ENCODE results near the gene PCSK4.

DNA sequence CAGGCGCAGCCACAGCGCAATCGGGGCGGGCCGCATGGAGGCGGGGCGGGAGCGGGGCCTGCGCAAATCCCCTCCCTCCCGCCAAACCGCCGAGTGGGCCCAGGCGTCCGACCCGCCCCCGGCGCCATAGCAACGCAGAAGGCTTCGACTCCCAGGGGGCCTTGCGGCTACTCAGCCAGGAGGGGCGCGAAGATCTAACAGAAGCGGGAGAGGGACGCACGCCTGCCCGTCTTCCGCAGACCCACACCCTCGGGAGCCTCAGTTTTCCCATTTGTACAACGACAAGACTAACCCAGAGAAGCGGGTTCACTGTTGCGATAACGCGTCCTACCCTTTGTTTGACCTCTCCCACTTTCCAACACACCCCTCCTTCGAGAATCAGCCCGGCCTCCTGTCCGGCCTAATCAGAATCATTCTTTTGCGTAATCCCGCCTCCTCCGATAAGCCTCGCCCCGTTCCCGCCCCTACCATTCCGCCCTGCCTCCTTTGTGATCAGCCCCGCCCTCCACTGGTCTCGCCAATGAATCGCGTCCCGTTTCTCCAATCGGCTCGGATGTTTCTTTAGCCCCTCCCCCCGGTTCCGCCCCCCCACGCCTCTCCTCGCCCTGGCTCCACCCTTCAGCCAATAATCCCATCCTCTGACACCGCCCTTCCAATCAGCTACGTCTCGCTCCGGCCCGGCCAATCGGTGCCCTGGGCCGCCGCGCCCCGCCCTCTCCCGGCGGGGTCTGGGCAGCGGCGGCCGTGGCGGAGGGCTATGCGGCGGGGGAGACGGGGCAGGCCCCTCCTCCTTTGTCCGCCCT lies at the start of gene PCSK4:
- TF ChIP-seq, protein P1, sequence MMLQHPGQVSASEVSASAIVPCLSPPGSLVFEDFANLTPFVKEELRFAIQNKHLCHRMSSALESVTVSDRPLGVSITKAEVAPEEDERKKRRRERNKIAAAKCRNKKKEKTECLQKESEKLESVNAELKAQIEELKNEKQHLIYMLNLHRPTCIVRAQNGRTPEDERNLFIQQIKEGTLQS (IDR thresholded peaks at IDR 0.05) = no peak
- no peak for TF ChIP-seq ZNF274 (IDR thresholded peaks at IDR 0.05; ENCODE audit: low read depth, low read length)
- peak; percentile 40 for TF ChIP-seq POLR2A (IDR thresholded peaks at IDR 0.05; ENCODE audit: borderline replicate concordance, extremely low read depth, insufficient read depth, insufficient read length)
- TF ChIP-seq, protein P2, sequence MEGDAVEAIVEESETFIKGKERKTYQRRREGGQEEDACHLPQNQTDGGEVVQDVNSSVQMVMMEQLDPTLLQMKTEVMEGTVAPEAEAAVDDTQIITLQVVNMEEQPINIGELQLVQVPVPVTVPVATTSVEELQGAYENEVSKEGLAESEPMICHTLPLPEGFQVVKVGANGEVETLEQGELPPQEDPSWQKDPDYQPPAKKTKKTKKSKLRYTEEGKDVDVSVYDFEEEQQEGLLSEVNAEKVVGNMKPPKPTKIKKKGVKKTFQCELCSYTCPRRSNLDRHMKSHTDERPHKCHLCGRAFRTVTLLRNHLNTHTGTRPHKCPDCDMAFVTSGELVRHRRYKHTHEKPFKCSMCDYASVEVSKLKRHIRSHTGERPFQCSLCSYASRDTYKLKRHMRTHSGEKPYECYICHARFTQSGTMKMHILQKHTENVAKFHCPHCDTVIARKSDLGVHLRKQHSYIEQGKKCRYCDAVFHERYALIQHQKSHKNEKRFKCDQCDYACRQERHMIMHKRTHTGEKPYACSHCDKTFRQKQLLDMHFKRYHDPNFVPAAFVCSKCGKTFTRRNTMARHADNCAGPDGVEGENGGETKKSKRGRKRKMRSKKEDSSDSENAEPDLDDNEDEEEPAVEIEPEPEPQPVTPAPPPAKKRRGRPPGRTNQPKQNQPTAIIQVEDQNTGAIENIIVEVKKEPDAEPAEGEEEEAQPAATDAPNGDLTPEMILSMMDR (IDR thresholded peaks at IDR 0.05 in 2 of 3, conservative IDR thresholded peaks at IDR 0.05 in 1 of 3; ENCODE audit: borderline replicate concordance in 1 of 3, insufficient read depth in 1 of 3, low read depth in 2 of 3, low read length in 2 of 3) = no peak
- TF ChIP-seq POLR2AphosphoS5 (IDR thresholded peaks at IDR 0.05; ENCODE audit: low read depth, low read length) = no peak; the same call in 1 of the 2 replicates
- no peak for TF ChIP-seq CEBPB (IDR thresholded peaks at IDR 0.05; ENCODE audit: low read depth)
- no peak for TF ChIP-seq RAD21 (IDR thresholded peaks at IDR 0.05; ENCODE audit: low read depth)
- TF ChIP-seq EZH2phosphoT487 (IDR thresholded peaks at IDR 0.05; ENCODE audit: borderline replicate concordance) = no peak
- no peak for TF ChIP-seq JUND (IDR thresholded peaks at IDR 0.05)
- TF ChIP-seq, protein P3, sequence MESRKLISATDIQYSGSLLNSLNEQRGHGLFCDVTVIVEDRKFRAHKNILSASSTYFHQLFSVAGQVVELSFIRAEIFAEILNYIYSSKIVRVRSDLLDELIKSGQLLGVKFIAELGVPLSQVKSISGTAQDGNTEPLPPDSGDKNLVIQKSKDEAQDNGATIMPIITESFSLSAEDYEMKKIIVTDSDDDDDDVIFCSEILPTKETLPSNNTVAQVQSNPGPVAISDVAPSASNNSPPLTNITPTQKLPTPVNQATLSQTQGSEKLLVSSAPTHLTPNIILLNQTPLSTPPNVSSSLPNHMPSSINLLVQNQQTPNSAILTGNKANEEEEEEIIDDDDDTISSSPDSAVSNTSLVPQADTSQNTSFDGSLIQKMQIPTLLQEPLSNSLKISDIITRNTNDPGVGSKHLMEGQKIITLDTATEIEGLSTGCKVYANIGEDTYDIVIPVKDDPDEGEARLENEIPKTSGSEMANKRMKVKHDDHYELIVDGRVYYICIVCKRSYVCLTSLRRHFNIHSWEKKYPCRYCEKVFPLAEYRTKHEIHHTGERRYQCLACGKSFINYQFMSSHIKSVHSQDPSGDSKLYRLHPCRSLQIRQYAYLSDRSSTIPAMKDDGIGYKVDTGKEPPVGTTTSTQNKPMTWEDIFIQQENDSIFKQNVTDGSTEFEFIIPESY (IDR thresholded peaks at IDR 0.05; ENCODE audit: extremely low read depth, insufficient replicate concordance, low read length) = no peak
- TF ChIP-seq EZH2 (IDR thresholded peaks at IDR 0.05) = no peak
- TF ChIP-seq YY1 (IDR thresholded peaks at IDR 0.05; ENCODE audit: extremely low read depth, insufficient replicate concordance, low read depth, low read length) = no peak
- TF ChIP-seq FOSL1 (IDR thresholded peaks at IDR 0.05; ENCODE audit: low read depth) = no peak
- TF ChIP-seq MAX (IDR thresholded peaks at IDR 0.05) = no peak
